WI38 (cell line): ENCODE measurements around the gene RRP12.
"Not testable (repeated sequence)": the region's sequence is repeated elsewhere in the genome, so short reads cannot be mapped to it uniquely, and the experiment has no call there.

Experiments
- H3K4me3 ChIP-seq: 2 replicates; pipeline ENCODE4 v1.5.1; 2011; ENCODE audit warnings: low read depth, mild to moderate bottlenecking, control low read depth, low read length
- CTCF ChIP-seq: IDR thresholded peaks from 2 replicates; pipeline ENCODE4 v1.5.1; 2012; ENCODE audit warnings: low read depth, mild to moderate bottlenecking, control low read depth, low read length

The RRP12 gene

GRCh38 chr10:97425964-97426775 is 25.0 kb upstream of the RRP12 start, which contains the start of gene PGAM1:
Gene PGAM1 (plus strand): TSS chr10:97426191. CDS start chr10:97426308, 117 bp downstream.
- H3K4me3 ChIP-seq = peak within 1 kb of the TSS; percentile 91
- TF ChIP-seq CTCF = peak; percentile 44

- not testable (repeated sequence) for H3K4me3 ChIP-seq
These were observed 22.6 kb upstream of the RRP12 start for GRCh38 chr10:97423757-97424098.

GRCh38 chr10:97416565-97416964 is 15.4 kb upstream of the RRP12 start:
- TF ChIP-seq CTCF = no peak
- H3K4me3 ChIP-seq = no peak overlapping the region

- no peak overlapping the region for H3K4me3 ChIP-seq
- no peak for TF ChIP-seq CTCF
These were observed 11.8 kb upstream of the RRP12 start for GRCh38 chr10:97412891-97413304.

- H3K4me3 ChIP-seq = no peak overlapping the region
- TF ChIP-seq CTCF = no peak
These were observed 10.3 kb upstream of the RRP12 start for GRCh38 chr10:97411406-97411805.

- no peak overlapping the region for H3K4me3 ChIP-seq
- TF ChIP-seq CTCF = no peak
These were observed 7.4 kb upstream of the RRP12 start for GRCh38 chr10:97408496-97408992.

- TF ChIP-seq CTCF = no peak
- no peak overlapping the region for H3K4me3 ChIP-seq
These were observed 6.8 kb upstream of the RRP12 start for GRCh38 chr10:97407952-97408248.
